GM21529 (cell line): ENCODE measurements around the gene CCDC9.
"Not testable (repeated sequence)": the region's sequence is repeated elsewhere in the genome, so short reads cannot be mapped to it uniquely, and the experiment has no call there.

Source experiments
- ATAC-seq: cut with Tn5 transposase; IDR thresholded peaks from one replicate; pipeline ENCODE4 v1.9.1; 2021; ENCODE audit not compliant: unreplicated experiment

CCDC9 gene

DNA sequence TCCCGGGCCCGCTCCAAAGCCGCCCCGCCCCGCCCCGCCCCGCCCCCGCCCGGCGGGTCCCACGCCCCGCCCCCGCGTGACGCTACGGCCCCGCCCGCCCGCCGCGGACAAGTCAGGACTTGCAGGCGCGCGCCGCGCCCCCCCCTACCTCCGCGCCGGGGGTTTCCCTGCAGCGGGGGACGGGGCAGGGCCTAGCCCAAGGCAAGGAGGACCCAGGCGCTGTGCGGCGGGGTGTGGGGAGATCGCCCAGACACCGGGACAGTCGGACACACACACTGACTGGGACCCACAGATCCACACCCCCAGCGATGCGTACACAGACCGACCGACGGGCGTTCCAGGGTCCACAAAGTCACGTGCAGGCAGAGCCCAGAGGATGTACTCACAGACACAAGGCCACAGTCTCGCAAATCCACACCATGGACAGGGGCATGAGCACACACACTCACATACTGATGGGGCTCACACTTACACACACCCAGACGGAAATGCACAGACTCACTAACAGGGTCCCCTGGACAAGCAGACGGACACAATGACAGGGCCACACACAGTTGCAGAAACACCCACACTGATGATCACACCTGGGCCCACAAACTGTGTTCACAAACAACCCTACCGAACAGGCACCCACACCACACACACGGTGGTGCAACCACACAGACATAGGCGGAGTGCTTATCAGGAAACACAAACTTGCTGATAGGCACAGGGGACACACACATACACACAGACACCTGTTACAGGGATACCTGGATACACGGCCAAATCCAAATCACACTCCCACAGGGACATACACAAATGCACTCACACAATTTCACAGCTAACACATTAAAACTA lies 24.9 kb upstream of the CCDC9 start:
- ATAC-seq, result peak; percentile 34

DNA sequence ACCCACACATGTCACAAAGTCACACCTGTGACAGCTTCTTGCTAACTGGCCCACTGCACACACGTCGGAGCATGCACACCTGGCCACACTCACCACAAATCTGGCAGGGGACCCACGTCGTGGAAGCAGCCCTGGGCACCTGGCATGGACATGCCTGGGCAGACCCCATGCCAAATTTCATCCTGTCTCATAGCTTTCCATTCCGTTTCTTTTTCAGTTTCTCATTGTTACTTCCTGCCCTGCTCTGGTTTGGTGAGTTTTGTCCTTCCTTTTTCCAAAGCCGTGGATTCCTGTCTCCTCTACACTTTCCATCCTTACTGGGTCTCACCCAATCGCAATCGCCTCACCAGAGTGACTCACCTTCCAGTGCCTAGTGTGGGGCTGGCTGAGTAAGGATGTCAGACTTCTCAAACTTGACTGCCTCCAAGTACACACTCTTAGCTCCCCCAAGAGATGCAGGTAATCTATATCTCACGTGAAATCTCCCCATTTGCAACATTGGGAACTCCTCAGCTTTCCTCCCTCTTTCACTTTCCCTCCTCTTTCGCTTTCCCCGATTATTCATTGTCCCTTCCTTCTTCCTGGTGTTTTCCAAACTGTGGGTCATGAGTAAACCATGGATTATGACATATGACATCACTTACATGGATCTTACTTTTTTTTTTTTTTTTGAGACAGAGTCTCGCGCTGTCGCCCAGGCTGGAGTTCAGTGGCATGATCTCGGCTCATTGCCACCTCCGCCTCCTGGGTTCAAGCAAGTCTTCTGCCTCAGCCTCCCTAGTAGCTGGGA lies 23.7 kb upstream of the CCDC9 start:
- no peak for ATAC-seq

DNA sequence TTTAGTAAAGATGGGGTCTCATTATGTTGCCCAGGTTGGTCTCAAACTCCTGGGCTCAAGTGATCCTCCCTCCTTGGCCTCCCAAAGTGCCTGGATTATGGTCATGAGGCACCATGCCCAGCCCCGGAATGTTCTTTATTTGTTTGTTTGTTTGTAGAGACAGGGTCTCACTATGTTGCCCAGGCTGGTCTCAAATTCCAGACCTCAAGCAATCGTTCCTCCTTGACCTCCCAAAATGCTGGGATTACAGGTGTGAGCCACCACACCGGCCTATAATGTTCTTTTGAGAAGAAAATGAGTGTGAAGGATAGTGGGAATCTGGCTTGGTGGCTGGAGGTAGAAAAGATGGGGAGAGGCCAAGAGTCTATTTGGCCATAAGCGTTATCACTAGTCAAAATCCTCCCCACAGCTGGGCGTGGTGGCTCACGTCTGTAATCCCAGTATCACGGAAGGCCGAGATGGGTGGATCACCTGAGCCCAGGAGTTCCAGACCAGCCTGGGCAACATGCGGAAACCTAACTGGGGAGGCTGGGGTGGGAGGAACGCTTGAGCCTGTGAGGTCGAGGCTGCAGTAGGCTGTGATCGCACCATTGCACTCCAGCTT lies 20.2 kb upstream of the CCDC9 start:
- no peak for ATAC-seq

DNA sequence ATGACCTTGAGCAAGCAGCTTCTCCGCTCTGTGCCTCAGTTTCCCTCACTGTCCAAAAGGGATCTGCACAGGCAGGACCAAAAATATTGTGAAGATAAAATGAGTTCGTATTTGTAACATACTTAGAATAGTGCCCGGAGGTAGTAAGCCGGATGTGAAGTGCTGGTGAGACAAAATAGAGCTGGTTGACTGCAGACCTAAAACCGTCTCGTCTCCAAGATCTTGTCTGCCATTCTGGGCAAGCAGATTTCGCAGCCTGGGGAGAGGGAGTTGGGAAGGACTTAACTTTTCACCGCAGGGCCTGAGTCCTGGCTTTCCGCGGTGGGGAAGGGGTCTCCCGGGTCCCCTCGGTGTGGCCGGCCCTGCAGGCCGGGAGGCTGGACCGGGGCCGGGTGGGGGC lies 17.2 kb upstream of the CCDC9 start:
- ATAC-seq, result no peak

DNA sequence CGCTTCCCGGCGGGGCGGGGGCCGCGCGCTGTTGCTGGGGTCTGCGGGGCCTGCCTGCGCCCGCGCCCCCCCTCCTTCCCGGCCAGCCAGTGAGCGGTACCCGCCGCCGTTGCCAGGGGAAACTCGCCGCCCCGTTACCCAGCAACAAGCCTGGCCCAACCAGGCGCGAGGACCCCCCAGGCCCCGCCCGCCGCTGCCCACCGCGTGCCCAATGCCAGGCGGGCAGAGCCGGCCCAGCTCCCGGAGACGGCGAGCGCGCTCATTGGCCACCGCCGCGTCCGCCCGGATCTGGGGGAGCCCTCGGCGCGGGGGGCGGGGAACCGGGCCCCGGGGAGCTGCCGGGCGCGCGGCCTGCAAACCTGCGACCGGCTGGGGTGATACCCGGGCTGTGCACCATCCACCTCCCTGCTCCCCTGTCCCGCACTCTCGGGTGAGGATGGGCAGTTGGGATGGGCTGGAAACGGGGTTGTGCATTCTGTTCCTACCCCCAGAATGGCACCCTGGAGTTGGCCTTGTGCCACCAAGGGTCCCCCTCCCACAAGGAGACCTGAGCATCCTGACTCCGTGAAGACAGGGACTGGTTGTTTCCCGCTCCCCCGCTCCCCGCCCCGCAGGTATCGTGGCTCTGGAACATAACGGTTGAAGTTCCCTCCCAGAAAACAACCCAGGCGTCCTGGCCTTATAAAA lies 16.6 kb upstream of the CCDC9 start:
- no peak for ATAC-seq

DNA sequence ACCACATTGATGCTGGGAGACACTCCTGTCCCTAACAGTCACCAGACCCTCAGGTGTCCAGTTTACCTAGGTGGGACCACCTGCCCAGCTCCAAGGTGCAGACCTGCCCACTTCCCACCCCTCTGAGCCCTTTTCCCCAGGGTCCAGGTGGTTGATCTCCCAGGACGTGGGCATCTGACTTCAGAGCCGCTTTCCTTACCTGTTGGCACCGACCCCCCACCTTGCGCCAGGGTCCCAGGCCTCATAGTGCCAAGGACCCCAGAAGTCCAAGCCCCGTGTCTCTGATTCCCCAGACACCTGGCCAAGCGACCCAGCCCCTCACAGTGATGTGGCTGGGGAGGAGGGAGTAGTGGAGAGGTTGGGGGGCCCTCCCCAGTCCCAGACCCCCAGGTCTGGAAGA lies 15.8 kb upstream of the CCDC9 start:
- ATAC-seq, result no peak

DNA sequence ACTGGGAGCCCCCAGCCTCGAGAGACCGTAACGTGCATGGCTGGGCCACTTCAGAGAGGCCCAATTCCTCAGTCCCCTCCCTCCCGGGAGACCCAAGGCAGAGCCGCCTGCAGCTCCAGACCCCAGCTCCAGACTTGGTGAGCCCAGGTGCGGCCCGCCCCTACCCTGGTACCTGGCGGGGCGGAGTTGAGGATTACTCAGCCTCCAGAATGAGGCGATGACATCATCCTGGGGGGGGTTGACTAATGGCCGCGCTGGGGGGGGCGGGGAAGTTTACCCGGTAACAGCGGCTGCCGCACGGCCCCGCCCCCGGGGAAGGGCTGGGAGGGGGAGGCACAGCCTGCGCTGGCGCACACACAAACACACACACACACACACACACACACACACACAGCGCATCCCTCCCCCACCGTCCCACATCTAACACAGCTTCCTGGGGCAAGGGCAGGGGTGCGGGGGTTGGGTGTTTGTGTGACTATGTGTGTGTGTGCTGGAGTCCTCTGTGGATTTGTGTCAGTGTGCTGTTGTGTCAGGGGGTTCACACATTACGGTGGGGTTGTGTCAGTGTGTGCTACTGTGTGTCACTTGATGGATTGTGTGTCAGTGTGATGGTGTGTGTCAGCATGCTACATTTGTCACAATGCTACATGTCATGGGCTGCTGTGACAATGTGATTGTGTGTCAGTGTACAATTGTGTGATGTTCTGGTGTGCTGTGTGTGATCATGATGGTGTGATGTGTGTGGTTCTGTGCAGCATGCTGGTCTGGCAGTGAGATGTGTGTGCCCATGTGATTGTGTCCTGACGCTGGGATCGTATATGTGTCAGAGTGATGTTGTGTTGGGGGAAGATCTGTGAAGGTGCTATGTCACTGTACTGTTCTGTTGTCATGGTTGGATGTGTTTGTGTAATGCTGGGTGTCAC lies 15.1 kb upstream of the CCDC9 start:
- ATAC-seq, result no peak

DNA sequence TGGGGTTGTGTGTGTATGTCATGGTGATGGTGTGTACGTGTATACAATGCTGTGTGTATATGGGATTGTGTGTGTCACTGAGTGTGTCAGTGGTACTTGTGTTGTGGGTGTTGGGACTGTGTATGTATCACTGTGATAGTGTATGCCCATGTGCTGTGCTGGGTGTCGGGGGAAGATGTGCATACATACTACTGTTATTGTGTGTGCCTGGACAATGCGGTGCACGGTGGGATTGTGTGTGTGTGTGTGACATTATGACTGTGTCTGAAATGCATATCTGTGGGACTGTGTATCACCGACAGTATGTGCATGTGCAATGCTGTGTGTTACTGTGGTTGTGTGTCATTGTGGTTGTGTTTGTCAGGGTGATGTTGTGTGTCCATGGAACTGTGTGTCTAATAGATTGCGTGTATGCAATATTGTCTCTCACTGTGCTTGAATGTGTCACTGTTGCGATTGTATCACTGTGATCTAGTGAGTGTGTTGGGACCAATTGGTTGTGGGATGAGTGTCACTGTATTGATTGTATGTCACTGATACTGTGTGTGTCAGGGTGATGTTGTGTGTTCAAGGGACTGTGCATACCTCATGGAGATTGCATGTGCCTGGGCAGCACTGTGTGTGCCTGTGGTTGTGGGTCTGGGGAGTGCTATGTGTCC lies 14.3 kb upstream of the CCDC9 start:
- ATAC-seq, result no peak

DNA sequence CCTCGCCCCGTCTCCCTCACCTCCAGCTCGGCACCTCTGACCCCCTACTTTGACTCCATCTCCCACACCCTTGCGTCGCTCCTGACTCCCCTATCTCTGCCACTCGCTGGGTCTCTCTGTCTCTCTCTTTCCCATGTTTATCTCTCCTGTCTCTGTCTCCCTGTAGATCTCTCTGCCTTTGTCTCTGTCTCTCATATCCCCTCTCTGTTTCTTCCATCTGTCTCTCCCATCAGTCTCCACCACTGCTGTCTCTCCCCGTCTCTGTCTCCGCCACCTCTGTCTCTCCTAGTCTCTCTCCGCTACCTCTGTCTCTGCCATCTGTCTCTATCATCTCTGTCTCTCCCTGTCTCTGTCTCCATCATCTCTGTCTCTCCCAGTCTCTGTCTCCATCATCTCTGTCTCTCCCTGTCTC lies 13.0 kb upstream of the CCDC9 start:
- no peak for ATAC-seq

DNA sequence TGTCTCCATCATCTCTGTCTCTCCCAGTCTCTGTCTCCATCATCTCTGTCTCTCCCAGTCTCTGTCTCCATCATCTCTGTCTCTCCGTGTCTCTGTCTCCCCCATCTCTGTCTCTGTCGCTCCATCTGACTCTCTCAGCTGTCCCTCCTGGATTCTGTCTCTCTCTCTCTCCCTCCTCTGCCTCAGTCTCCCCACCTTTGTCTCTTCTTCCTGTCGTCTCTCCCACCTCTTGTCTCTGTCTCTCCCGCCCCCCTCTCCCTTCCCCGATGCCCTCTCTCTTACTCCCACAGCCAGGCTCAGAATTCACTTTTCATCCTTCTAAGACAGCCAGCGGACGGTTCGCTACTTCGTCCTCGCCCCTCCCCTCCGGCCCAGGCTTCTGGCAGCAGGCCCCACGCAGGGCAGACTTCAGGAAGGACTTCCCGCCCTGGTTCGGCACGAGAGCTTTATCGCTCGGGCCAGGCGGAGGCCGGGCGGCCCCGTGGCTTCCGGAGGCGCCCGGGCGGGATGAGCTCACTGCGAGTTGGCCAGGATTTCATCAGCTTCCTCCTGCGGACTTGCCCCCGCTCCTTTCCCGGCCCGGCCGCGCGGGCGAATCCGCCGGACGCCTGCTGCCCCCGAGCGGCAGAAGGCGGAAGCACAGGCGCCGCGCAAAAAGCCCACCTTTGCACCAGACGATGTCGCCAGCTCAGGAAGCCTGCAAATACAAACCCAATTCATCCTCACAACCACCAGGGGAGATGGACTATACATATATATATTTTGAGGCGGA lies 12.4 kb upstream of the CCDC9 start:
- peak; percentile 63 for ATAC-seq

DNA sequence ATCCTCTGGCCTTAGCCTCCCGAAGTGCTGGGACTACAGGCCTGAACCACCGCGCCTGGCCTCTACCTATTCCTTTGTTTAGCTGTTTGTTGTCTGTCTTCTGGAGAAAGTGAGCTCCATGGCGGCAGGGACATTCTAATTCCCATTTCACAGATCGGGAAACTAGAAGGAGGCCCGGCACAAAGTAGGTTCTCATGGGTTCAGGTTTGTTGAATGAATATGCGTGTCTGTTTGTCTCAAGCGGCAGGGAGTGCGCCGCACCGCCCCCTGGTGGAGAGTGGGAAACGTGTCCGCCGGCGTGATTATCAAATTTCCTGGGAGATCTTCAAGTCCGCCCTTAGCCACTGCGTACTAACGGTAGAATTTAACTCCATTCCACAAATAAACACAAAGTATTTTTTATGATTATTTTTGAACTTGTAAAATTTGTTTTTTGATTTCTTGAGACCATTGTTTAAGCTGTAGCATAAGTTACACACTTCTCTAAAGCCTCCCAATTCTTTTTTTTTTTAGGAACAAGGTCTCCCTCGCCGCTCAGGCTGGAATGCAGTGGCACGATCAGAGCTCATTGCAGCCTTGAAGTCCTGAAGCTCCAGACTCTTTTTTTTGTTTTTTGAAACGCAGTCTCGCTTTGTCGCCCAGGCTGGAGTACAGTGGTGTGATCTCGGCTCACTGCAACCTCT lies 8.9 kb upstream of the CCDC9 start:
- ATAC-seq, result no peak

DNA sequence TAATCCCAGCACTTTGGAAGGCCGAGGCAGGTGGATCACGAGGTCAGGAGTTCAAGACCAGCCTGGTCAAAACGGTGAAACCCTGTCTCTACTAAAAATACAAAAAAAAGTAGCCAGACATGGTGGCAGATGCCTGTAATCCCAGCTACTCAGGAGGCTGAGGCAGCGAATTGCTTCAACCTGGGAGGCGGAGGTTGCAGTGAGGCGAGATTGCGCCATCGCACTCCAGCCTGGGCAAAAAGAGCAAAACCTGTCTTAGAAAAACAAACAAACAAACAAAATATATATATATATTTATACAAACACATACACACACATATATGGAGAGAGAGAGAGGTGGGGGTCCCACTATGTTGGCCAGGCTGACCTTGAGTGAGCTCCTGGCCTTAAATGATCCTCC lies 3.3 kb upstream of the CCDC9 start:
- not testable (repeated sequence) for ATAC-seq

DNA sequence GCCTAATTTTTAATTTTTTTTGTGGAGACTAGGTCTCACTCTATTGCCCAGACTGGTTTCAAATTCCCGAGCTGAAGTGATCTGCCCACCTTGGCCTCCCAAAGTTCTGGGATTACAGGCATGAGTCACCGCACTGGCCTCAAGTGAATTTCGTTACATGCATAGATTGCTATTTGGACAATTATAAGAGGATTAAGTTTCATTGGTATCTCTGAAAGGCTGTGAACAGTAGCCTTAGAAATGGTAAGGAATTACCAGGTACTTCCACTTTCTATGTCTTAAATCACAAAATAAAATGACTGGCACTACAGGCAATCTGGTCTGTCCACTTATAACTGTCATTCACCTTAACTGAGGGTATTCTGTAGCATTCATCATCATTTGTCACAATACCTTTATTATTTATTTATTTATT lies 2.9 kb upstream of the CCDC9 start:
- ATAC-seq, result no peak

DNA sequence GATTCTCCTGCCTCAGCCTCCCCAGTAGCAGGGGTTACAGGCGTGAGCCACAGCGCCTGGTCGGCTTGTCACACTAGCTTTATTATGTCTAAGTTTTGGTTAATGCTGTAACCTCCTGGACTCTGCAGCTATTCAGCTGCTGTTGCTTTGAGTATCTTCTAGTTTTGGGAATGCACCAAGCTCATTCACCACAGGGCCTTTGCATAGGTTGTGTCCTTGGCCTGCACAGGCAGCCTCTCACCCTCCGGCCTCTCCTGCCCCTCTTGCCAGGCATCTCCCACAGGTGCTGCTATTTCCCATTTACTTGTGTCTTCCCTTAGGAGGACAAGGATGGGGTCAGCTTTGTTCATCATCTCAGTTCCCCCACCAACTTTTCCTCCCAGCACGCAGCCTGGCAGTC lies 2.4 kb upstream of the CCDC9 start:
- ATAC-seq, result no peak

DNA sequence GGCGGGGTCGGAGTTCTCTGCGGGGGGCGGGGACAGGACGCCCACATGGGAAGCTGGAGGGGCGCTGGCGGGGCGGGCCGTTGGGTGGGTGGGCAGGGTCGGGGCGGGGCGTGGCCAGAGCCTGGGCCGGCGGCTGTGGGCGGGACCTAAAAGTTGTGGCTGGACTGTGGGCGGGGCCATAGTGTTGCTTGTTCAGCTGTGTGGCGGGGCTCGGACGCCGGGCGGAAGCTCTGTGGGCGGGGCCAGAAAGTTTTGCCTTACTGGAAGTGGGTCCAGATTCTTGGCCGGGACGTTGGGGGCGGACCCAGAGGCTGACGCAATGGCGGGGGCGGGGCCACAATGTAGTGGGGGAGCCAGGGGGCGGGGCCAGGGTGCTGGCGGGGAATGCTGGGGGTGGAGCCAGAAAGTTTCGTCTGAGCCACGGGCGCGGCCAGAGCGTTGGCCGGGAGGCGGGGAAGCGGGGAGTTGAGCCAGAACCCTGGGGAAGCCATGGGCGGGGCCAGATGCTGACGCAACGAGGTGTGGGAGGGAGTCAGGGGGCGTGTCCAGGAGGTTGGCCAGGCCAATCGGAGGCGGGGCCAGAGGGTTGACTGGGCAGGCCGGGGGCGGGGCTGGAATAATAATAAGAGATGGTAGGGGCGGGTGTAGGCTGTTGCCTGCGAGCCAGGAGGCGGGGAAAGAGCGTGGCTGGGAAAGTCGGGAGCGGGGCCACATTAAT lies 527 bp downstream of the CCDC9 start:
- ATAC-seq, result peak; percentile 67

DNA sequence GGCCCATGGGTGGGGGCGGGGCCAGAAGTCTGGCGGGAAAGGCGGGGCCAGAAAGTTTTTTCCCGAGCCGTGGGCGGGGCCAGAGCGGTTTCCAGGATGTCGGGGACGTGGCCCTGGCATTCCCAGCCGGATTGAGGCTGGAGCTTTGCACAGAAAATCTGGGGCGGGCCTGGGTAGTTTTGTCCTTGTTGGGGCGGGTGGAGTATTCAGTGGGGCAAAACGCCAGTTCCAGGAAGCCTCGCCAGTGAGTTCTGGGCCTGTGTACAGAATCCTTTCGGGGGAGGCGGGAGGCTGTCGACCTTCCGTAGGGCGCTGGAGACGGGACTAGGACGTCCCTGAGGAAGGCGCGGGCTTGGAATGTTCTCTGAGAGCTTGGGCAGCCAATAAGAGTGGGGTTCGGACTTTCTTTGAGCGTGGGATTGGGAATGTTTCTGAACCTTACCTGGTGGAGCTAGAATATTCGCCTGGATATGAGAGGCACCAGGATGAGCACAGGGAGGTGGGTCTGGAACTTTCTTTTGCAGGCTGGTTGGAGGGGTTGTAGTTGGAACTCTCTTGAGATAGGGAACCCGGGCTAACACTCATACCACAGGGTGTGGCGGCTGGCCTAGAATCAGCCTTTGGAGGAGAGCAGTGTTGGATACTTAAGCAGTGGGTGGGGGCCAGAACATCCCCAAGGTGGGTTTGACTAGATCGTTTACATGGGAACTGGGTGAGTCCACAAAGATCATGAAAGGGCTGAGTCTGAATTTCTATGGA lies 1.3 kb downstream of the CCDC9 start:
- ATAC-seq, result peak; percentile 0

DNA sequence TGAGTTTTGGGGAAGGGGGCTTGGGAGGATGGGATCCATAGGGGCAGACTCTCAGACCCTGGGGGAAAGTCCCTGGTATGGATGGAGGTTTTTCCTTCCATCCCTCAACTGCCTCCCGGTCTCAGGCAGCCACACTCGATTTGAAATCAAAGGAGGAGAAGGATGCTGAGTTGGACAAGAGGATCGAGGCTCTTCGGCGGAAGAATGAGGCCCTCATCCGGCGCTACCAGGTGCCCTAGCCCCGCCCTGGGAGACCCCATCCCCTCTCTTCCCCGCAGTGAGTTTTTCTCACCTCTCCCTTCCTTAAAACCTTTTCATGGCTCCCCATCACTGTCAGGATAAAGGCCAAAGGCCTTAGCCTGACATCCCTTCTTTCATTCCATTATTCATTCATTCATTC lies 2.1 kb downstream of the CCDC9 start:
- no peak for ATAC-seq
